Measurements from ENCODE around the gene TRDMT1.

The TRDMT1 gene

DNA sequence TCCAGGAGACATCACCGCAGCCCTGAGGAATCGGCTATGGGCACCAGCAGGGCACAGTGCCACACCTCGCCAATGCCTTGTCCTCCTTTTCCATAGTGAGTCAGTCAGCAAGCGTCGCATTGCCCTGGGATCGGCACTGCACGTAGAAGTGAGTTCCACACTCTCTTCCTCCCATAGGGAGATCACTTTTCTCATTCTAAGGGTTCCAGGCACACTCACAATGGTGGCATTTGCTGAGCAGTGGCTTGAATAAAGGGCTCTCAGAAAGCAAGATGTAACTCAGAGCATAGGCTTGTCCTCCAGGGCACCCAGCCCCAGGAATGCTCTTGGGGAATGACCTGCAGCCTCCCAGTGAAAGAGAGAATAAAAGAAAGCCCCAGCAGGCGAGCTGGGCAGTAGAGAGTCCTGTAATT lies 25.4 kb upstream of the TRDMT1 start:
- Histone ChIP-seq H3K79me2 (ENCODE audit: insufficient read depth, low read depth) (peaks cover 46% of the 10 kb centered on the region), H3K27ac (peak overlapping the region; percentile 96)

GRCh38 chr10:17225808-17226207 lies 24.3 kb upstream of the TRDMT1 start:
- H3K27ac ChIP-seq: no peak overlapping the region
- no peak overlapping the region for H3K4me3 ChIP-seq (IDR thresholded peaks at IDR 0.05; ENCODE audit: insufficient read depth, low read depth, low read length)
- H4K20me1 ChIP-seq (ENCODE audit: insufficient read depth): peaks cover 6% of the 10 kb centered on the region
- no peaks in the 10 kb centered on the region for H3K27me3 ChIP-seq (ENCODE audit: insufficient read depth, low read depth)
- TF ChIP-seq, protein P1, sequence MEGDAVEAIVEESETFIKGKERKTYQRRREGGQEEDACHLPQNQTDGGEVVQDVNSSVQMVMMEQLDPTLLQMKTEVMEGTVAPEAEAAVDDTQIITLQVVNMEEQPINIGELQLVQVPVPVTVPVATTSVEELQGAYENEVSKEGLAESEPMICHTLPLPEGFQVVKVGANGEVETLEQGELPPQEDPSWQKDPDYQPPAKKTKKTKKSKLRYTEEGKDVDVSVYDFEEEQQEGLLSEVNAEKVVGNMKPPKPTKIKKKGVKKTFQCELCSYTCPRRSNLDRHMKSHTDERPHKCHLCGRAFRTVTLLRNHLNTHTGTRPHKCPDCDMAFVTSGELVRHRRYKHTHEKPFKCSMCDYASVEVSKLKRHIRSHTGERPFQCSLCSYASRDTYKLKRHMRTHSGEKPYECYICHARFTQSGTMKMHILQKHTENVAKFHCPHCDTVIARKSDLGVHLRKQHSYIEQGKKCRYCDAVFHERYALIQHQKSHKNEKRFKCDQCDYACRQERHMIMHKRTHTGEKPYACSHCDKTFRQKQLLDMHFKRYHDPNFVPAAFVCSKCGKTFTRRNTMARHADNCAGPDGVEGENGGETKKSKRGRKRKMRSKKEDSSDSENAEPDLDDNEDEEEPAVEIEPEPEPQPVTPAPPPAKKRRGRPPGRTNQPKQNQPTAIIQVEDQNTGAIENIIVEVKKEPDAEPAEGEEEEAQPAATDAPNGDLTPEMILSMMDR (conservative IDR thresholded peaks at IDR 0.05; ENCODE audit: low read depth, low read length): no peak
- H3K4me1 ChIP-seq (ENCODE audit: low read depth, poor library complexity, severe bottlenecking): peaks cover 20% of the 10 kb centered on the region
- H3K9ac ChIP-seq: no peak overlapping the region
- peaks cover 4% of the 10 kb centered on the region; the same call in 1 of the 2 replicates for H3K36me3 ChIP-seq (ENCODE audit: insufficient read depth)
- H2AFZ ChIP-seq (ENCODE audit: low read depth): no peak overlapping the region
- peak overlapping the region; percentile 58; the same call in 1 of the 2 replicates for H3K4me2 ChIP-seq
- H3K79me2 ChIP-seq (ENCODE audit: insufficient read depth, low read depth): peaks cover 35% of the 10 kb centered on the region

More for the DNA sequence above, 25.4 kb upstream of the TRDMT1 start:
- peak overlapping the region; percentile 58 for H3K4me2 ChIP-seq
- no peak overlapping the region for H3K4me3 ChIP-seq (IDR thresholded peaks at IDR 0.05; ENCODE audit: insufficient read depth, low read depth, low read length)
- H3K4me1 ChIP-seq (ENCODE audit: low read depth, poor library complexity, severe bottlenecking): peaks cover 29% of the 10 kb centered on the region
- peaks cover 15% of the 10 kb centered on the region; the same call in 1 of the 2 replicates for H3K36me3 ChIP-seq (ENCODE audit: insufficient read depth)
- H3K27me3 ChIP-seq (ENCODE audit: insufficient read depth, low read depth): no peaks in the 10 kb centered on the region
- H3K9ac ChIP-seq: peak overlapping the region; percentile 94; the same call in 1 of the 2 replicates
- H2AFZ ChIP-seq (ENCODE audit: low read depth): peak overlapping the region; percentile 44
- H4K20me1 ChIP-seq (ENCODE audit: insufficient read depth): peaks cover 17% of the 10 kb centered on the region
- TF ChIP-seq, protein P1 (conservative IDR thresholded peaks at IDR 0.05; ENCODE audit: low read depth, low read length): no peak

GRCh38 chr10:17222329-17222728 lies 20.9 kb upstream of the TRDMT1 start:
- Histone ChIP-seq H4K20me1 (ENCODE audit: insufficient read depth) (no peaks in the 10 kb centered on the region), H3K4me1 (ENCODE audit: low read depth, poor library complexity, severe bottlenecking) (peaks cover 20% of the 10 kb centered on the region), H3K27me3 (ENCODE audit: insufficient read depth, low read depth) (no peaks in the 10 kb centered on the region), H3K27ac (no peak overlapping the region), H3K79me2 (ENCODE audit: insufficient read depth, low read depth) (peaks cover 19% of the 10 kb centered on the region; the same call in 1 of the 2 replicates), H3K36me3 (ENCODE audit: insufficient read depth) (no peaks in the 10 kb centered on the region), H3K4me2 (no peak overlapping the region), H3K9ac (no peak overlapping the region), H2AFZ (ENCODE audit: low read depth) (no peak overlapping the region), H3K4me3 (IDR thresholded peaks at IDR 0.05; ENCODE audit: insufficient read depth, low read depth, low read length) (no peak overlapping the region)
- TF ChIP-seq, protein P1 (conservative IDR thresholded peaks at IDR 0.05; ENCODE audit: low read depth, low read length): no peak

DNA sequence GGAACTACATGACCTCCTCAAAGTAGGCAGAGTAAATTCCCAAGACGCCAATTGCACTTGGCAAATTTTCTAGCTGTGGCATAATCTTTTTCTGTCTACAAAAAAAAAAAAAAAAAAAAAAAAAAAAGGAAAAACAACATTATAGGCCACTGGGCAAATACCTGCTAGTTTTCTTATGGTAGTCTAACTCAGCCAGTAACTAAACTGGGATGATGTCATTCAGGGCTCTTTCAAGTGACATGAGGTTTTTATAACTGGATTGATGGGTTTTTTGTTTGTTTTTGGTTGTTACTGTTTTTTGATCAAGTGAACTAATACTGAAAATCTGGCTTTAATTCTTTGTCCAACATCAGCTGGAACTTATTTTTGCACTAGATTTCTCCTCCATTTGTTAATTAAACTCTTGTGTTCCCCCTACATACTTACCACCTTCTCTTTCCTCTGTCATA lies 19.2 kb upstream of the TRDMT1 start:
- Histone ChIP-seq H3K27ac (no peak overlapping the region), H3K9ac (no peak overlapping the region), H3K4me2 (no peak overlapping the region), H3K36me3 (ENCODE audit: insufficient read depth) (no peaks in the 10 kb centered on the region), H2AFZ (ENCODE audit: low read depth) (no peak overlapping the region), H3K4me3 (IDR thresholded peaks at IDR 0.05; ENCODE audit: insufficient read depth, low read depth, low read length) (no peak overlapping the region), H3K4me1 (ENCODE audit: low read depth, poor library complexity, severe bottlenecking) (peaks cover 6% of the 10 kb centered on the region), H3K79me2 (ENCODE audit: insufficient read depth, low read depth) (peaks cover 5% of the 10 kb centered on the region; the same call in 1 of the 2 replicates), H3K27me3 (ENCODE audit: insufficient read depth, low read depth) (no peaks in the 10 kb centered on the region), H4K20me1 (ENCODE audit: insufficient read depth) (no peaks in the 10 kb centered on the region)
- TF ChIP-seq, protein P1 (conservative IDR thresholded peaks at IDR 0.05; ENCODE audit: low read depth, low read length): no peak
